K562 (cell line): ENCODE measurements around the gene VSTM2B. TPM values are rescaled to one million over a fixed set of nuclear protein-coding genes. Genes with fewer than 3 reads are reported as not detected.

Source experiments
- ATAC-seq: fragments of 200-7000 bp; cut with Tn5 transposase; 3 replicates; pipeline ENCODE4 v1.9.1; 2020; ENCODE audit warnings: moderate library complexity
- BruUV-seq: library from RNA; stranded (reverse); fragments of 400-500 nt; replicated peaks from 2 replicates; lab custom pipeline; 2021; lab: Mats Ljungman, UMichigan
- CTCF ChIA-PET: fragments of 300-600 bp; formaldehyde crosslinking; extraction: SDS; loops from one replicate; lab custom pipeline; 2021; ENCODE audit warnings: low intra/inter-chr PET ratio; lab: Yijun Ruan, JAX
- POLR2A ChIA-PET: fragments of 300-600, 350-650 bp; sonication (Branson Sonifier 250); formaldehyde crosslinking; extraction: SDS; loops from one replicate; lab custom pipeline; 2021; ENCODE audit warnings: antibody characterized with exemption, inconsistent platforms; lab: Yijun Ruan, JAX
- DNase-seq, 4 experiments: peaks; one replicate each; pipeline versions ENCODE4 v3.0.0 to v3.0.0-alpha.2; 2011 to 2018; ENCODE audit warnings: low spot score in 3 of 4, mixed read lengths in 3 of 4; ENCODE audit errors: extremely low read depth in 1 of 4
- FAIRE-seq: peaks from 2 replicates; lab custom pipeline; 2011; peaks lifted over from hg19 to GRCh38; lab: Jason Lieb, UNC
- H2AFZ ChIP-seq: 2 replicates; pipeline ENCODE4 v1.6.0; 2011; ENCODE audit warnings: low read depth, low read length, control low read depth, inconsistent platforms
- H3K27ac ChIP-seq: fragments of 200-600 bp; 3 replicates; pipeline ENCODE4 v1.8.0; 2011; ENCODE audit warnings: low read depth, mild to moderate bottlenecking, control low read depth, inconsistent platforms, low read length, moderate library complexity, mixed read lengths; ENCODE audit errors: extremely low read depth
- H3K27me3 ChIP-seq, 2 experiments: fragments of 300-600 bp in 1 of 2; 2 replicates in 1 of 2; 3 replicates in 1 of 2; pipeline versions ENCODE4 v1.6.0 to v1.8.0; 2011; ENCODE audit warnings: inconsistent platforms in 2 of 2, low read length in 2 of 2, mild to moderate bottlenecking in 1 of 2, mixed read lengths in 1 of 2, moderate library complexity in 1 of 2; ENCODE audit not compliant: control insufficient read depth in 2 of 2, insufficient read depth in 2 of 2
- H3K36me3 ChIP-seq: fragments of 300-600 bp; 3 replicates; pipeline ENCODE4 v1.8.0; 2011; ENCODE audit warnings: mild to moderate bottlenecking, low read length, inconsistent platforms; ENCODE audit not compliant: control insufficient read depth, insufficient read depth
- H3K4me1 ChIP-seq, 2 experiments: fragments of 200-600 bp in 1 of 2; replicated peaks in 1 of 2; 2 replicates in 1 of 2; 3 replicates in 1 of 2; pipeline versions ENCODE4 v1.5.1 to v1.8.0; 2011; ENCODE audit warnings: inconsistent platforms in 2 of 2, low read length in 2 of 2, mild to moderate bottlenecking in 1 of 2, mixed read lengths in 1 of 2, moderate library complexity in 1 of 2; ENCODE audit not compliant: control insufficient read depth in 2 of 2, insufficient read depth in 2 of 2
- H3K4me2 ChIP-seq: 2 replicates; pipeline ENCODE4 v1.6.1; 2011; ENCODE audit warnings: low read length, control low read depth, inconsistent platforms, mixed read lengths; ENCODE audit not compliant: insufficient read depth
- H3K4me3 ChIP-seq: fragments of 200-600 bp; sonication (generic), shearing (Covaris generic); 2 replicates; pipeline ENCODE4 v1.5.1; 2016; ENCODE audit warnings: control low read depth, inconsistent platforms
- H3K79me2 ChIP-seq: fragments of 200-600 bp; 3 replicates; pipeline ENCODE4 v1.8.0; 2011; ENCODE audit warnings: low read length, inconsistent platforms; ENCODE audit not compliant: control insufficient read depth, insufficient read depth
- H3K9ac ChIP-seq, 2 experiments: 2 replicates each; pipeline versions ENCODE4 v1.6.0 to v1.6.1; 2011; ENCODE audit warnings: low read depth in 2 of 2, low read length in 2 of 2, control low read depth in 1 of 2, inconsistent platforms in 1 of 2, mild to moderate bottlenecking in 1 of 2, mixed read lengths in 1 of 2; ENCODE audit not compliant: insufficient read depth in 1 of 2
- H3K9me1 ChIP-seq: one replicate; pipeline ENCODE4 v1.6.0; 2011; ENCODE audit warnings: inconsistent platforms, mild to moderate bottlenecking, low read length, moderate library complexity; ENCODE audit not compliant: control insufficient read depth, insufficient read depth
- H3K9me3 ChIP-seq: replicated peaks from 2 replicates; pipeline ENCODE4 v1.5.1; 2011; ENCODE audit warnings: low read depth, low read length, inconsistent platforms; ENCODE audit not compliant: control insufficient read depth, insufficient read depth
- H4K20me1 ChIP-seq: replicated peaks from 2 replicates; pipeline ENCODE4 v1.6.1; 2011; ENCODE audit warnings: low read length, inconsistent platforms, mixed read lengths; ENCODE audit not compliant: control insufficient read depth, insufficient read depth
- FOS ChIP-seq: IDR thresholded peaks from 3 replicates; pipeline ENCODE4 v1.6.1; 2011; ENCODE audit not compliant: insufficient read length; ENCODE audit errors: extremely low read depth
- HDAC3 ChIP-seq: fragments of 450-650 bp; IDR thresholded peaks from 2 replicates; pipeline ENCODE4 v1.6.1; 2018; ENCODE audit warnings: borderline replicate concordance, mild to moderate bottlenecking, moderate library complexity; ENCODE audit not compliant: partially characterized antibody
- HLTF ChIP-seq: fragments of 450-650 bp; IDR thresholded peaks from 2 replicates; pipeline ENCODE4 v1.6.1; 2016
- HMG20B ChIP-seq: fragments of 250-450 bp; sonication (Bioruptor Pico); IDR thresholded peaks from 2 replicates; pipeline ENCODE4 v1.5.0; 2021; ENCODE audit warnings: mild to moderate bottlenecking
- LEF1 ChIP-seq: fragments of 450-650 bp; IDR thresholded peaks from 2 replicates; pipeline ENCODE4 v1.6.1; 2016; ENCODE audit warnings: mild to moderate bottlenecking
- NBN ChIP-seq: fragments of 450-650 bp; IDR thresholded peaks from 2 replicates; pipeline ENCODE4 v1.6.1; 2016; ENCODE audit warnings: low read depth, mild to moderate bottlenecking
- NFIX ChIP-seq: fragments of 250-450 bp; sonication (Bioruptor Pico); IDR thresholded peaks from 2 replicates; pipeline ENCODE4 v1.4.0; 2020; ENCODE audit warnings: low read depth, mild to moderate bottlenecking, moderate library complexity
- PATZ1 ChIP-seq: fragments of 250-450 bp; sonication (Bioruptor Pico); IDR thresholded peaks from 2 replicates; pipeline ENCODE4 v1.5.0; 2020; ENCODE audit warnings: mild to moderate bottlenecking, borderline replicate concordance
- RBM25 ChIP-seq: fragments of 200-400 bp; formaldehyde crosslinking; IDR thresholded peaks from 2 replicates; pipeline ENCODE4 v1.6.1; 2018; ENCODE audit warnings: low read length, low read depth, moderate library complexity; ENCODE audit not compliant: severe bottlenecking
- STAT5B ChIP-seq: fragments of 250-450 bp; sonication (Bioruptor Pico); IDR thresholded peaks from 2 replicates; pipeline ENCODE4 v1.8.0; 2021; ENCODE audit warnings: mild to moderate bottlenecking, inconsistent platforms
- TAF1 ChIP-seq: IDR thresholded peaks from 2 replicates; pipeline ENCODE4 v1.6.1; 2011; ENCODE audit warnings: mild to moderate bottlenecking, low read length, moderate library complexity; ENCODE audit not compliant: insufficient read depth, control insufficient read depth, severe bottlenecking; ENCODE audit errors: extremely low read depth
- WHSC1 ChIP-seq: IDR thresholded peaks from one replicate; pipeline ENCODE4 v1.6.1; 2012; ENCODE audit warnings: low read length, control low read depth, inconsistent platforms
- ZBTB2 ChIP-seq: fragments of 450-650 bp; IDR thresholded peaks from 2 replicates; pipeline ENCODE4 v1.6.1; 2016; ENCODE audit warnings: antibody characterized with exemption
- ZNF134 ChIP-seq: fragments of 250-450 bp; sonication (Bioruptor Pico); conservative IDR thresholded peaks from 2 replicates; pipeline ENCODE4 v1.4.0; 2020
- ZNF217 ChIP-seq: sonication (generic); formaldehyde crosslinking; IDR thresholded peaks from 2 replicates; pipeline ENCODE4 v1.8.0; 2022; ENCODE audit warnings: mild to moderate bottlenecking, missing genetic modification reagents
- ZNF3 ChIP-seq: fragments of 250-450 bp; sonication (Bioruptor Pico); IDR thresholded peaks from 2 replicates; pipeline ENCODE4 v1.5.0; 2021; ENCODE audit warnings: mild to moderate bottlenecking, moderate library complexity
- ZNF408 ChIP-seq: fragments of 250-450 bp; sonication (Bioruptor Pico); IDR thresholded peaks from 2 replicates; pipeline ENCODE4 v1.4.0; 2020; ENCODE audit warnings: low read depth, mild to moderate bottlenecking, moderate library complexity
- ZNF507 ChIP-seq: conservative IDR thresholded peaks from 2 replicates; pipeline ENCODE4 v1.6.1; 2017; ENCODE audit warnings: missing genetic modification characterization, missing compliant biosample characterization
- WGBS: fragments of 100-300 bp; shearing (Covaris generic); methylation state at CpG from one replicate; pipeline ENCODE4 v1.1.6; 2016; ENCODE audit warnings: low coverage, mixed read lengths; ENCODE audit not compliant: insufficient coverage; ENCODE audit errors: missing lambda C conversion rate; 5-methylcytosine and 5-hydroxymethylcytosine counted together
- in situ Hi-C: fragments of 300-500 bp; cut with MboI; formaldehyde crosslinking; loops from 4 replicates; pipeline ENCODE4 v1.15.0; 2018; ENCODE audit warnings: inconsistent platforms, mixed read lengths
- intact Hi-C: fragments of 100-400 bp; cut with micrococcal nuclease; formaldehyde crosslinking; loops from 2 replicates; pipeline ENCODE4 v1.14.2; 2022
- polyA plus RNA-seq, 8 experiments: library from polyadenylated mRNA; depleted of rRNA in 4 of 8; stranded (reverse) in 5 of 8; unstranded in 3 of 8; fragments of >200 nt; fragmentation: Nextera tagmentation in 2 of 8; fragmentation: Illumina TruSeq in 1 of 8; extraction: Ambion mirVana in 2 of 8; extraction: Trizol in 1 of 8; gene quantifications; 2 replicates each; pipeline versions ENCODE4 v1.2.1 to v1.2.3, GENCODE V29; 2011 to 2014; ENCODE audit warnings: inconsistent platforms in 1 of 8, missing spikeins in 1 of 8
- total RNA-seq, 7 experiments: library from RNA; depleted of rRNA in 6 of 7; stranded (reverse); fragments of >200 nt in 6 of 7; fragmentation: Illumina TruSeq in 2 of 7; extraction: Trizol in 2 of 7; gene quantifications; 2 replicates each; pipeline versions ENCODE4 v1.2.1 to v1.2.3, GENCODE V29; 2011 to 2021; ENCODE audit warnings: low replicate concordance in 1 of 7
- TF ChIP-seq, protein P1 (sequence below): fragments of 450-650 bp; IDR thresholded peaks from 2 replicates; pipeline ENCODE4 v1.6.1; 2017; ENCODE audit warnings: antibody characterized with exemption

The VSTM2B gene
- total and polyA plus RNA-seq, 9 of the 15 experiments (the other 6 are each of a cell fraction or from before 2014, with no cell fraction given), result not detected

- TF ChIP-seq ZBTB2, result no peak
- TF ChIP-seq, protein P1, sequence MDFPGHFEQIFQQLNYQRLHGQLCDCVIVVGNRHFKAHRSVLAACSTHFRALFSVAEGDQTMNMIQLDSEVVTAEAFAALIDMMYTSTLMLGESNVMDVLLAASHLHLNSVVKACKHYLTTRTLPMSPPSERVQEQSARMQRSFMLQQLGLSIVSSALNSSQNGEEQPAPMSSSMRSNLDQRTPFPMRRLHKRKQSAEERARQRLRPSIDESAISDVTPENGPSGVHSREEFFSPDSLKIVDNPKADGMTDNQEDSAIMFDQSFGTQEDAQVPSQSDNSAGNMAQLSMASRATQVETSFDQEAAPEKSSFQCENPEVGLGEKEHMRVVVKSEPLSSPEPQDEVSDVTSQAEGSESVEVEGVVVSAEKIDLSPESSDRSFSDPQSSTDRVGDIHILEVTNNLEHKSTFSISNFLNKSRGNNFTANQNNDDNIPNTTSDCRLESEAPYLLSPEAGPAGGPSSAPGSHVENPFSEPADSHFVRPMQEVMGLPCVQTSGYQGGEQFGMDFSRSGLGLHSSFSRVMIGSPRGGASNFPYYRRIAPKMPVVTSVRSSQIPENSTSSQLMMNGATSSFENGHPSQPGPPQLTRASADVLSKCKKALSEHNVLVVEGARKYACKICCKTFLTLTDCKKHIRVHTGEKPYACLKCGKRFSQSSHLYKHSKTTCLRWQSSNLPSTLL, result no peak
- no peak for TF ChIP-seq NFIX
- no peak for TF ChIP-seq RBM25
Observed at GRCh38 chr19:29586401-29586800, 60.6 kb downstream of the VSTM2B start (continued).

DNA sequence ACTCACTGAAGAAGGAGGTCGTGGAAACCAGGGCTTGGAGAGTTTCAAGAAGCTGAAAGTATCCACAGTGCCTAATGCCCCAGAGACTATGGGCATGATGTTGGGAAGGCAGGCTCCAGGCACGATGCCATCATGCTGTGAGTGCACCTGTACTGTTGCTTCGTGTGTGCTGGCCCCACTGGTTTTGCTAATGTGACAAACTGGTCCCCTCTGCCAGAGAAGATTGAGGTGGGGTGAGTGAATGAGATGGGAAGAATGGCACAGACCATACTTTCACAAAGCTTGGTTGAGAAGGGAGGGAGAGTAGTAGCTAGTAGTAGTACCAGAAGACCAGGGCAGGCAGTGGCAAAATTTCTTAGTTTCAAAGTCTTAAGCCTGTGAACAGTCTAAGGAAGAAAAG lies 61.3 kb downstream of the VSTM2B start:
- in situ Hi-C loops, result loop anchor here (25.0 kb wide), 1 partner anchor 850 kb away; no protein-coding TSS in a partner anchor
- Histone ChIP-seq H3K79me2 (no peaks in the 10 kb centered on the region), H3K27me3 (peaks cover 6 to 16% of the 10 kb centered on the region in 2 experiments; a peak in 3 of 5 replicates), H3K36me3 (no peaks in the 10 kb centered on the region), H3K4me1 (no peaks in the 10 kb centered on the region), H4K20me1 (no peaks in the 10 kb centered on the region), H2AFZ (no peak overlapping the region), H3K9me1 (no peaks in the 10 kb centered on the region), H3K4me2 (no peak overlapping the region), H3K9me3 (no peaks in the 10 kb centered on the region), H3K27ac (no peak overlapping the region), H3K4me3 (no peak overlapping the region), H3K9ac (no peak overlapping the region)
- 0% methylated on average over 3 of the region's 3 CpGs for WGBS
- intact Hi-C loops, result no loop called here
- ATAC-seq (no peak), DNase-seq (no peak), FAIRE-seq (no peak)
- POLR2A ChIA-PET, result interaction anchor here (0.9 to 1.1 kb wide), 3 partner anchors 10 to 11 kb away, joined by 3 to 4 read pairs (median 4); no protein-coding TSS in a partner anchor
- CTCF ChIA-PET, result no interaction called here
- BruUV-seq, result no TSS peak
- TF ChIP-seq HLTF (no peak), HMG20B (CRISPR knock-in tag) (no peak), STAT5B (CRISPR knock-in tag) (no peak), ZNF3 (CRISPR knock-in tag) (no peak), NBN (no peak), WHSC1 (no peak), HDAC3 (no peak), ZNF507 (no peak), LEF1 (no peak), FOS (no peak), TAF1 (no peak), ZNF408 (CRISPR knock-in tag) (no peak), ZNF217 (CRISPR knock-in tag) (no peak), PATZ1 (no peak), ZNF134 (no peak)
